Epithelial cell of proximal tubule (primary cell): ENCODE data around the gene PRELID1. TPM values are rescaled to one million over a fixed set of nuclear protein-coding genes. Genes with fewer than 3 reads are reported as not detected.

ENCODE experiments used
- DNase-seq: peaks from one replicate; pipeline ENCODE4 v3.0.0-alpha.2; 2011; ENCODE audit warnings: low read depth
- H3K4me3 ChIP-seq: 2 replicates; pipeline ENCODE4 v1.5.1; 2011; ENCODE audit warnings: low read depth, mild to moderate bottlenecking, low read length
- CTCF ChIP-seq: conservative IDR thresholded peaks from 2 replicates; pipeline ENCODE4 v1.5.1; 2012; ENCODE audit warnings: low read depth, mild to moderate bottlenecking, low read length
- total RNA-seq: library from RNA; depleted of rRNA; stranded (reverse); fragments of >200 nt; gene quantifications from 2 replicates; pipeline ENCODE4 v1.2.3, GENCODE V29; 2015

Gene PRELID1
- total RNA-seq, 1 donor from 2014 or later = 150 TPM

GRCh38 chr5:177332031-177332895 lies 28.7 kb downstream of the PRELID1 start:
- no peak overlapping the region for H3K4me3 ChIP-seq
- no peak for TF ChIP-seq CTCF
- no peak for DNase-seq

- no peak for DNase-seq
- H3K4me3 ChIP-seq = no peak overlapping the region
- TF ChIP-seq CTCF = no peak
Measured at GRCh38 chr5:177332896-177333260, 29.3 kb downstream of the PRELID1 start.

GRCh38 chr5:177333420-177334154 lies 30.0 kb downstream of the PRELID1 start:
- DNase-seq = no peak
- H3K4me3 ChIP-seq = no peak overlapping the region
- no peak for TF ChIP-seq CTCF

GRCh38 chr5:177334155-177334551 lies 30.6 kb downstream of the PRELID1 start:
- no peak overlapping the region for H3K4me3 ChIP-seq
- no peak for TF ChIP-seq CTCF
- DNase-seq = no peak

- no peak for TF ChIP-seq CTCF
- H3K4me3 ChIP-seq = no peak overlapping the region
- DNase-seq = no peak
Measured at GRCh38 chr5:177334781-177335700, 31.4 kb downstream of the PRELID1 start.

- no peak overlapping the region for H3K4me3 ChIP-seq
- no peak for DNase-seq
- TF ChIP-seq CTCF = no peak
Measured at GRCh38 chr5:177335701-177336065, 32.1 kb downstream of the PRELID1 start.
